ENCODE results near the gene UFSP1. TPM values are rescaled to one million over a fixed set of nuclear protein-coding genes. Genes with fewer than 3 reads are reported as not detected.
A peak's percentile ranks its signal among the peaks of the same experiment; 100 is the strongest.

The UFSP1 gene
- polyA plus RNA-seq, 4 donors, result 2.2 to 5.3 (median 4.2) TPM

- peak overlapping the region in 1 of 3 donors; percentile 47 for H3K4me3 ChIP-seq (ENCODE audit: low read depth in 1 of 3, low read length in 3 of 3)
- peaks cover 4 to 17% (median 4%) of the 10 kb centered on the region in 3 donors for H3K4me1 ChIP-seq (ENCODE audit: control insufficient read depth in 3 of 3, insufficient read depth in 2 of 3, low read depth in 1 of 3, low read length in 2 of 3)
- FAIRE-seq, result no peak
- H3K27me3 ChIP-seq (ENCODE audit: control insufficient read depth in 3 of 3, insufficient read depth in 3 of 3, low read length in 3 of 3), result no peaks in the 10 kb centered on the region
- peak overlapping the region in 2 of 3 donors; percentile 64 to 94 for H3K27ac ChIP-seq (ENCODE audit: low read depth in 1 of 3, low read length in 2 of 3)
- WGBS, 3 donors, result 80 to 82% (median 81%) methylated on average over 17 of the region's 17 CpGs
- H3K9me3 ChIP-seq (ENCODE audit: control insufficient read depth in 2 of 2, insufficient read depth in 1 of 2, low read depth in 1 of 2, low read length in 1 of 2), result no peaks in the 10 kb centered on the region
- H3K36me3 ChIP-seq (ENCODE audit: control insufficient read depth in 3 of 3, insufficient read depth in 2 of 3, low read depth in 1 of 3, low read length in 3 of 3), result peaks cover 0 to 55% (median 0%) of the 10 kb centered on the region in 3 donors
- no peak for DNase-seq
Measured at GRCh38 chr7:100865372-100865911, 24.1 kb downstream of the UFSP1 start.

GRCh38 chr7:100864263-100864845, 25.2 kb downstream of the UFSP1 start:
- H3K4me3 ChIP-seq (ENCODE audit: low read depth in 1 of 3, low read length in 3 of 3), result no peak overlapping the region
- H3K9me3 ChIP-seq (ENCODE audit: control insufficient read depth in 2 of 2, insufficient read depth in 1 of 2, low read depth in 1 of 2, low read length in 1 of 2), result no peaks in the 10 kb centered on the region
- WGBS, 3 donors, result 90 to 92% (median 91%) methylated on average over 12 of the region's 12 CpGs
- H3K27ac ChIP-seq (ENCODE audit: low read depth in 1 of 3, low read length in 2 of 3), result no peak overlapping the region
- FAIRE-seq (no peak), DNase-seq (no peak)
- H3K36me3 ChIP-seq (ENCODE audit: control insufficient read depth in 3 of 3, insufficient read depth in 2 of 3, low read depth in 1 of 3, low read length in 3 of 3), result peaks cover 0 to 59% (median 4%) of the 10 kb centered on the region in 3 donors
- H3K27me3 ChIP-seq (ENCODE audit: control insufficient read depth in 3 of 3, insufficient read depth in 3 of 3, low read length in 3 of 3), result no peaks in the 10 kb centered on the region
- H3K4me1 ChIP-seq (ENCODE audit: control insufficient read depth in 3 of 3, insufficient read depth in 2 of 3, low read depth in 1 of 3, low read length in 2 of 3), result peaks cover 4 to 17% (median 4%) of the 10 kb centered on the region in 3 donors

GRCh38 chr7:100863406-100863950, 26.0 kb downstream of the UFSP1 start:
- DNase-seq, result peak; percentile 52 to 89
- Histone ChIP-seq H3K27ac (ENCODE audit: low read depth in 1 of 3, low read length in 2 of 3) (no peak overlapping the region), H3K9me3 (ENCODE audit: control insufficient read depth in 2 of 2, insufficient read depth in 1 of 2, low read depth in 1 of 2, low read length in 1 of 2) (no peaks in the 10 kb centered on the region), H3K4me3 (ENCODE audit: low read depth in 1 of 3, low read length in 3 of 3) (no peak overlapping the region), H3K27me3 (ENCODE audit: control insufficient read depth in 3 of 3, insufficient read depth in 3 of 3, low read length in 3 of 3) (no peaks in the 10 kb centered on the region), H3K4me1 (ENCODE audit: control insufficient read depth in 3 of 3, insufficient read depth in 2 of 3, low read depth in 1 of 3, low read length in 2 of 3) (peaks cover 4 to 10% (median 4%) of the 10 kb centered on the region in 3 donors), H3K36me3 (ENCODE audit: control insufficient read depth in 3 of 3, insufficient read depth in 2 of 3, low read depth in 1 of 3, low read length in 3 of 3) (peaks cover 3 to 59% (median 4%) of the 10 kb centered on the region in 3 donors)
- WGBS, 3 donors, result 21 to 50% (median 39%) methylated on average over 10 of the region's 10 CpGs
- FAIRE-seq, result no peak

GRCh38 chr7:100861616-100861985, 27.9 kb downstream of the UFSP1 start:
- no peak overlapping the region for H3K4me3 ChIP-seq (ENCODE audit: low read depth in 1 of 3, low read length in 3 of 3)
- FAIRE-seq (no peak), DNase-seq (no peak)
- 95% methylated on average over 14 of the region's 14 CpGs for WGBS, 3 donors
- H3K36me3 ChIP-seq (ENCODE audit: control insufficient read depth in 3 of 3, insufficient read depth in 2 of 3, low read depth in 1 of 3, low read length in 3 of 3), result peaks cover 4 to 70% (median 6%) of the 10 kb centered on the region in 3 donors
- no peaks in the 10 kb centered on the region for H3K9me3 ChIP-seq (ENCODE audit: control insufficient read depth in 2 of 2, insufficient read depth in 1 of 2, low read depth in 1 of 2, low read length in 1 of 2)
- no peak overlapping the region for H3K27ac ChIP-seq (ENCODE audit: low read depth in 1 of 3, low read length in 2 of 3)
- peaks cover 4% of the 10 kb centered on the region in 3 donors for H3K4me1 ChIP-seq (ENCODE audit: control insufficient read depth in 3 of 3, insufficient read depth in 2 of 3, low read depth in 1 of 3, low read length in 2 of 3)
- H3K27me3 ChIP-seq (ENCODE audit: control insufficient read depth in 3 of 3, insufficient read depth in 3 of 3, low read length in 3 of 3), result no peaks in the 10 kb centered on the region

GRCh38 chr7:100860702-100861615, 28.6 kb downstream of the UFSP1 start:
- Histone ChIP-seq H3K9me3 (ENCODE audit: control insufficient read depth in 2 of 2, insufficient read depth in 1 of 2, low read depth in 1 of 2, low read length in 1 of 2) (no peaks in the 10 kb centered on the region), H3K36me3 (ENCODE audit: control insufficient read depth in 3 of 3, insufficient read depth in 2 of 3, low read depth in 1 of 3, low read length in 3 of 3) (peaks cover 4 to 68% (median 6%) of the 10 kb centered on the region in 3 donors), H3K4me1 (ENCODE audit: control insufficient read depth in 3 of 3, insufficient read depth in 2 of 3, low read depth in 1 of 3, low read length in 2 of 3) (peaks cover 0 to 4% (median under 1%) of the 10 kb centered on the region in 3 donors), H3K27ac (ENCODE audit: low read depth in 1 of 3, low read length in 2 of 3) (no peak overlapping the region), H3K4me3 (ENCODE audit: low read depth in 1 of 3, low read length in 3 of 3) (no peak overlapping the region), H3K27me3 (ENCODE audit: control insufficient read depth in 3 of 3, insufficient read depth in 3 of 3, low read length in 3 of 3) (no peaks in the 10 kb centered on the region)
- FAIRE-seq (no peak), DNase-seq (no peak)
- WGBS, 3 donors, result 83 to 92% (median 91%) methylated on average over 18 of the region's 18 CpGs

- 82 to 92% (median 84%) methylated on average over 15 of the region's 15 CpGs for WGBS, 3 donors
- FAIRE-seq, result no peak
- peaks cover 4 to 67% (median 6%) of the 10 kb centered on the region in 3 donors for H3K36me3 ChIP-seq (ENCODE audit: control insufficient read depth in 3 of 3, insufficient read depth in 2 of 3, low read depth in 1 of 3, low read length in 3 of 3)
Measured at GRCh38 chr7:100859856-100860255, 29.7 kb downstream of the UFSP1 start.

GRCh38 chr7:100856871-100857282, 32.6 kb downstream of the UFSP1 start:
- Histone ChIP-seq H3K27me3 (ENCODE audit: control insufficient read depth in 3 of 3, insufficient read depth in 3 of 3, low read length in 3 of 3) (no peaks in the 10 kb centered on the region), H3K4me1 (ENCODE audit: control insufficient read depth in 3 of 3, insufficient read depth in 2 of 3, low read depth in 1 of 3, low read length in 2 of 3) (peaks cover 0 to 9% (median under 1%) of the 10 kb centered on the region in 3 donors), H3K36me3 (ENCODE audit: control insufficient read depth in 3 of 3, insufficient read depth in 2 of 3, low read depth in 1 of 3, low read length in 3 of 3) (peaks cover 4 to 64% (median 6%) of the 10 kb centered on the region in 3 donors), H3K4me3 (ENCODE audit: low read depth in 1 of 3, low read length in 3 of 3) (no peak overlapping the region), H3K9me3 (ENCODE audit: control insufficient read depth in 2 of 2, insufficient read depth in 1 of 2, low read depth in 1 of 2, low read length in 1 of 2) (no peaks in the 10 kb centered on the region), H3K27ac (ENCODE audit: low read depth in 1 of 3, low read length in 2 of 3) (no peak overlapping the region)
- 91 to 96% (median 95%) methylated on average over 15 to 16 of the region's 16 CpGs for WGBS, 3 donors
- FAIRE-seq (no peak), DNase-seq (no peak)

More at GRCh38 chr7:100859856-100860255, 29.7 kb downstream of the UFSP1 start:
- H3K27me3 ChIP-seq (ENCODE audit: control insufficient read depth in 3 of 3, insufficient read depth in 3 of 3, low read length in 3 of 3), result no peaks in the 10 kb centered on the region
- no peaks in the 10 kb centered on the region for H3K4me1 ChIP-seq (ENCODE audit: control insufficient read depth in 3 of 3, insufficient read depth in 2 of 3, low read depth in 1 of 3, low read length in 2 of 3)
- no peak for DNase-seq
- H3K27ac ChIP-seq (ENCODE audit: low read depth in 1 of 3, low read length in 2 of 3), result no peak overlapping the region
- H3K9me3 ChIP-seq (ENCODE audit: control insufficient read depth in 2 of 2, insufficient read depth in 1 of 2, low read depth in 1 of 2, low read length in 1 of 2), result no peaks in the 10 kb centered on the region
- no peak overlapping the region for H3K4me3 ChIP-seq (ENCODE audit: low read depth in 1 of 3, low read length in 3 of 3)

- H3K4me1 ChIP-seq (ENCODE audit: control insufficient read depth in 3 of 3, insufficient read depth in 2 of 3, low read depth in 1 of 3, low read length in 2 of 3), result peaks cover 0 to 11% (median 2%) of the 10 kb centered on the region in 3 donors
- H3K4me3 ChIP-seq (ENCODE audit: low read depth in 1 of 3, low read length in 3 of 3), result no peak overlapping the region
- H3K27ac ChIP-seq (ENCODE audit: low read depth in 1 of 3, low read length in 2 of 3), result no peak overlapping the region
- no peak for DNase-seq
- no peaks in the 10 kb centered on the region for H3K27me3 ChIP-seq (ENCODE audit: control insufficient read depth in 3 of 3, insufficient read depth in 3 of 3, low read length in 3 of 3)
- WGBS, 3 donors, result 87 to 96% (median 94%) methylated on average over 10 of the region's 10 CpGs
- peaks cover 4 to 50% (median 6%) of the 10 kb centered on the region in 3 donors for H3K36me3 ChIP-seq (ENCODE audit: control insufficient read depth in 3 of 3, insufficient read depth in 2 of 3, low read depth in 1 of 3, low read length in 3 of 3)
- no peaks in the 10 kb centered on the region for H3K9me3 ChIP-seq (ENCODE audit: control insufficient read depth in 2 of 2, insufficient read depth in 1 of 2, low read depth in 1 of 2, low read length in 1 of 2)
- FAIRE-seq, result no peak
Measured at GRCh38 chr7:100855515-100855914, 34.0 kb downstream of the UFSP1 start.

Data from small intestine (tissue), 7 donors.